K562 (cell line): ENCODE results near the gene CPA2. TPM values are rescaled to one million over a fixed set of nuclear protein-coding genes. Genes with fewer than 3 reads are reported as not detected.

Source experiments
- SMC3 ChIP-seq: conservative IDR thresholded peaks from 2 replicates; pipeline ENCODE4 v1.6.1; 2011; ENCODE audit warnings: low read depth, low read length, improper control_type of control experiment; ENCODE audit not compliant: insufficient read depth
- SOX6 ChIP-seq: fragments of 450-650 bp; IDR thresholded peaks from 2 replicates; pipeline ENCODE4 v1.6.1; 2014; ENCODE audit warnings: mild to moderate bottlenecking
- TOE1 ChIP-seq, 2 experiments: fragments of 450-650 bp in 1 of 2; sonication (generic) in 1 of 2; formaldehyde crosslinking in 1 of 2; IDR thresholded peaks; 2 replicates each; pipeline versions ENCODE4 v1.7.1 to v1.8.0; 2016 to 2022; ENCODE audit warnings: borderline replicate concordance in 2 of 2, mild to moderate bottlenecking in 2 of 2, antibody characterized with exemption in 1 of 2, inconsistent platforms in 1 of 2, low read depth in 1 of 2, missing genetic modification reagents in 1 of 2, moderate library complexity in 1 of 2
- polyA plus RNA-seq, 8 experiments: library from polyadenylated mRNA; depleted of rRNA in 4 of 8; stranded (reverse) in 5 of 8; unstranded in 3 of 8; fragments of >200 nt; fragmentation: Nextera tagmentation in 2 of 8; fragmentation: Illumina TruSeq in 1 of 8; extraction: Ambion mirVana in 2 of 8; extraction: Trizol in 1 of 8; gene quantifications; 2 replicates each; pipeline versions ENCODE4 v1.2.1 to v1.2.3, GENCODE V29; 2011 to 2014; ENCODE audit warnings: inconsistent platforms in 1 of 8, missing spikeins in 1 of 8
- total RNA-seq, 7 experiments: library from RNA; depleted of rRNA in 6 of 7; stranded (reverse); fragments of >200 nt in 6 of 7; fragmentation: Illumina TruSeq in 2 of 7; extraction: Trizol in 2 of 7; gene quantifications; 2 replicates each; pipeline versions ENCODE4 v1.2.1 to v1.2.3, GENCODE V29; 2011 to 2021; ENCODE audit warnings: low replicate concordance in 1 of 7
- TF ChIP-seq, protein P1 (sequence below), 2 experiments: fragments of 450-650 bp; formaldehyde crosslinking in 1 of 2; IDR thresholded peaks; 2 replicates each; pipeline versions ENCODE4 v1.4.0 to v1.6.1; 2014 to 2020; ENCODE audit warnings: mild to moderate bottlenecking in 2 of 2, borderline replicate concordance in 1 of 2, low read depth in 1 of 2
- TF ChIP-seq, protein P2 (sequence below): sonication (generic); formaldehyde crosslinking; IDR thresholded peaks from 2 replicates; pipeline ENCODE4 v1.8.0; 2023; ENCODE audit warnings: mild to moderate bottlenecking, missing genetic modification reagents
- TF ChIP-seq, protein P3 (sequence below): sonication (generic); formaldehyde crosslinking; IDR thresholded peaks from 2 replicates; pipeline ENCODE4 v1.8.0; 2022; ENCODE audit warnings: missing genetic modification reagents, mild to moderate bottlenecking, moderate library complexity, borderline replicate concordance
- TF ChIP-seq, protein P4 (sequence below), 2 experiments: fragments of 450-650 bp in 1 of 2; IDR thresholded peaks; 2 replicates each; pipeline ENCODE4 v1.6.1; 2011 to 2017; ENCODE audit warnings: low read depth in 2 of 2, antibody characterized with exemption in 1 of 2, borderline replicate concordance in 1 of 2, low read length in 1 of 2, mild to moderate bottlenecking in 1 of 2, mixed read lengths in 1 of 2; ENCODE audit not compliant: control insufficient read depth in 1 of 2

CPA2 gene
- total and polyA plus RNA-seq, 9 of the 15 experiments (the other 6 are each of a cell fraction or from before 2014, with no cell fraction given): 0.04 to 0.84 (median 0.09) TPM; not detected in 4

DNA sequence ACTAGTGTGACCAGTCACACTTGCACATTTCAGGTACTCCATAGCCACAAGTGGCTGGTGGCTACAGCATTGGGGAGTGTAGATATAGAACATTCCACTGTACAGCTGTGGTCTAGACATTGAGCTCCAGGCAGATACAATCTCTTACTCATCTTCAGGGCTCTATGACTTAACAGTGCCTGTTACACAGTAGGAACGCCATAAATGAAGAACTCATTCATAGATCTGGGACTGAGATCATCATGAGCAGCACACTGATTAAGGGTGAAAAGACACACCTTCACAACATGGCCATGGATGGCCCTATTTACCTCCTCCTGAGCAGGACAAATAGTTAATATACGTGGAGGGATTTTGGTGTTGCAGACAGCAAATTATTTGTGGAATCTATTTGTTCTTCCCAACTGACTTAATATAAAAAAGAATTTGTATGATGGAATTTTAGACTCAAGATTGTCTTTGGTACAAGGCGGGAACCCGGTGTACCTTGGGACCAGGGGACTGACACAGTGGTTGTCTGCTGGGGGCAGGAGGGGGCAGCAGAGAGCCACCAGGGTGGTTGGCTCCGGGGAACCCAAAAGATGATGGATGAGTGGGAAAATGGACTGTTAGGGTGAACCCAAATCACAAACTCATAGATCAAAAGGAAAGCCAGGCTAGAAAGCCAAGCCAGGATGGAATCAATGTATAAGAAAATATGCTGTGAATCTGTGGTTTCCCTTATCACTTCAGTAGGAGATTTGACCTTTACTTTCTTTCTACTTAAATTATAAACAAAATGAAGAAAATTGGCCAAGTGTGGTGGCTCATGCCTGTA lies 24.3 kb upstream of the CPA2 start (continued):
- TF ChIP-seq, protein P1, sequence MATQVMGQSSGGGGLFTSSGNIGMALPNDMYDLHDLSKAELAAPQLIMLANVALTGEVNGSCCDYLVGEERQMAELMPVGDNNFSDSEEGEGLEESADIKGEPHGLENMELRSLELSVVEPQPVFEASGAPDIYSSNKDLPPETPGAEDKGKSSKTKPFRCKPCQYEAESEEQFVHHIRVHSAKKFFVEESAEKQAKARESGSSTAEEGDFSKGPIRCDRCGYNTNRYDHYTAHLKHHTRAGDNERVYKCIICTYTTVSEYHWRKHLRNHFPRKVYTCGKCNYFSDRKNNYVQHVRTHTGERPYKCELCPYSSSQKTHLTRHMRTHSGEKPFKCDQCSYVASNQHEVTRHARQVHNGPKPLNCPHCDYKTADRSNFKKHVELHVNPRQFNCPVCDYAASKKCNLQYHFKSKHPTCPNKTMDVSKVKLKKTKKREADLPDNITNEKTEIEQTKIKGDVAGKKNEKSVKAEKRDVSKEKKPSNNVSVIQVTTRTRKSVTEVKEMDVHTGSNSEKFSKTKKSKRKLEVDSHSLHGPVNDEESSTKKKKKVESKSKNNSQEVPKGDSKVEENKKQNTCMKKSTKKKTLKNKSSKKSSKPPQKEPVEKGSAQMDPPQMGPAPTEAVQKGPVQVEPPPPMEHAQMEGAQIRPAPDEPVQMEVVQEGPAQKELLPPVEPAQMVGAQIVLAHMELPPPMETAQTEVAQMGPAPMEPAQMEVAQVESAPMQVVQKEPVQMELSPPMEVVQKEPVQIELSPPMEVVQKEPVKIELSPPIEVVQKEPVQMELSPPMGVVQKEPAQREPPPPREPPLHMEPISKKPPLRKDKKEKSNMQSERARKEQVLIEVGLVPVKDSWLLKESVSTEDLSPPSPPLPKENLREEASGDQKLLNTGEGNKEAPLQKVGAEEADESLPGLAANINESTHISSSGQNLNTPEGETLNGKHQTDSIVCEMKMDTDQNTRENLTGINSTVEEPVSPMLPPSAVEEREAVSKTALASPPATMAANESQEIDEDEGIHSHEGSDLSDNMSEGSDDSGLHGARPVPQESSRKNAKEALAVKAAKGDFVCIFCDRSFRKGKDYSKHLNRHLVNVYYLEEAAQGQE (IDR thresholded peaks at IDR 0.05; ENCODE audit: borderline replicate concordance): peak; percentile 84
- TF ChIP-seq, protein P1 (CRISPR knock-in tag; IDR thresholded peaks at IDR 0.05; ENCODE audit: low read depth): no peak
- TF ChIP-seq, protein P2, sequence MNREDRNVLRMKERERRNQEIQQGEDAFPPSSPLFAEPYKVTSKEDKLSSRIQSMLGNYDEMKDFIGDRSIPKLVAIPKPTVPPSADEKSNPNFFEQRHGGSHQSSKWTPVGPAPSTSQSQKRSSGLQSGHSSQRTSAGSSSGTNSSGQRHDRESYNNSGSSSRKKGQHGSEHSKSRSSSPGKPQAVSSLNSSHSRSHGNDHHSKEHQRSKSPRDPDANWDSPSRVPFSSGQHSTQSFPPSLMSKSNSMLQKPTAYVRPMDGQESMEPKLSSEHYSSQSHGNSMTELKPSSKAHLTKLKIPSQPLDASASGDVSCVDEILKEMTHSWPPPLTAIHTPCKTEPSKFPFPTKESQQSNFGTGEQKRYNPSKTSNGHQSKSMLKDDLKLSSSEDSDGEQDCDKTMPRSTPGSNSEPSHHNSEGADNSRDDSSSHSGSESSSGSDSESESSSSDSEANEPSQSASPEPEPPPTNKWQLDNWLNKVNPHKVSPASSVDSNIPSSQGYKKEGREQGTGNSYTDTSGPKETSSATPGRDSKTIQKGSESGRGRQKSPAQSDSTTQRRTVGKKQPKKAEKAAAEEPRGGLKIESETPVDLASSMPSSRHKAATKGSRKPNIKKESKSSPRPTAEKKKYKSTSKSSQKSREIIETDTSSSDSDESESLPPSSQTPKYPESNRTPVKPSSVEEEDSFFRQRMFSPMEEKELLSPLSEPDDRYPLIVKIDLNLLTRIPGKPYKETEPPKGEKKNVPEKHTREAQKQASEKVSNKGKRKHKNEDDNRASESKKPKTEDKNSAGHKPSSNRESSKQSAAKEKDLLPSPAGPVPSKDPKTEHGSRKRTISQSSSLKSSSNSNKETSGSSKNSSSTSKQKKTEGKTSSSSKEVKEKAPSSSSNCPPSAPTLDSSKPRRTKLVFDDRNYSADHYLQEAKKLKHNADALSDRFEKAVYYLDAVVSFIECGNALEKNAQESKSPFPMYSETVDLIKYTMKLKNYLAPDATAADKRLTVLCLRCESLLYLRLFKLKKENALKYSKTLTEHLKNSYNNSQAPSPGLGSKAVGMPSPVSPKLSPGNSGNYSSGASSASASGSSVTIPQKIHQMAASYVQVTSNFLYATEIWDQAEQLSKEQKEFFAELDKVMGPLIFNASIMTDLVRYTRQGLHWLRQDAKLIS (CRISPR knock-in tag): 0 out of 2 replicates have a peak, but pooled peaks have one; percentile 32
- TF ChIP-seq, protein P3, sequence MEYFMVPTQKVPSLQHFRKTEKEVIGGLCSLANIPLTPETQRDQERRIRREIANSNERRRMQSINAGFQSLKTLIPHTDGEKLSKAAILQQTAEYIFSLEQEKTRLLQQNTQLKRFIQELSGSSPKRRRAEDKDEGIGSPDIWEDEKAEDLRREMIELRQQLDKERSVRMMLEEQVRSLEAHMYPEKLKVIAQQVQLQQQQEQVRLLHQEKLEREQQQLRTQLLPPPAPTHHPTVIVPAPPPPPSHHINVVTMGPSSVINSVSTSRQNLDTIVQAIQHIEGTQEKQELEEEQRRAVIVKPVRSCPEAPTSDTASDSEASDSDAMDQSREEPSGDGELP: peak; percentile 90
- TF ChIP-seq, protein P4, sequence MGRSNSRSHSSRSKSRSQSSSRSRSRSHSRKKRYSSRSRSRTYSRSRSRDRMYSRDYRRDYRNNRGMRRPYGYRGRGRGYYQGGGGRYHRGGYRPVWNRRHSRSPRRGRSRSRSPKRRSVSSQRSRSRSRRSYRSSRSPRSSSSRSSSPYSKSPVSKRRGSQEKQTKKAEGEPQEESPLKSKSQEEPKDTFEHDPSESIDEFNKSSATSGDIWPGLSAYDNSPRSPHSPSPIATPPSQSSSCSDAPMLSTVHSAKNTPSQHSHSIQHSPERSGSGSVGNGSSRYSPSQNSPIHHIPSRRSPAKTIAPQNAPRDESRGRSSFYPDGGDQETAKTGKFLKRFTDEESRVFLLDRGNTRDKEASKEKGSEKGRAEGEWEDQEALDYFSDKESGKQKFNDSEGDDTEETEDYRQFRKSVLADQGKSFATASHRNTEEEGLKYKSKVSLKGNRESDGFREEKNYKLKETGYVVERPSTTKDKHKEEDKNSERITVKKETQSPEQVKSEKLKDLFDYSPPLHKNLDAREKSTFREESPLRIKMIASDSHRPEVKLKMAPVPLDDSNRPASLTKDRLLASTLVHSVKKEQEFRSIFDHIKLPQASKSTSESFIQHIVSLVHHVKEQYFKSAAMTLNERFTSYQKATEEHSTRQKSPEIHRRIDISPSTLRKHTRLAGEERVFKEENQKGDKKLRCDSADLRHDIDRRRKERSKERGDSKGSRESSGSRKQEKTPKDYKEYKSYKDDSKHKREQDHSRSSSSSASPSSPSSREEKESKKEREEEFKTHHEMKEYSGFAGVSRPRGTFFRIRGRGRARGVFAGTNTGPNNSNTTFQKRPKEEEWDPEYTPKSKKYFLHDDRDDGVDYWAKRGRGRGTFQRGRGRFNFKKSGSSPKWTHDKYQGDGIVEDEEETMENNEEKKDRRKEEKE (IDR thresholded peaks at IDR 0.05; ENCODE audit: borderline replicate concordance in 1 of 2, control insufficient read depth in 1 of 2, low read depth in 2 of 2, low read length in 1 of 2): no peak
- peak; percentile 93 for TF ChIP-seq SMC3
- TF ChIP-seq SOX6: peak; percentile 41
- 0 out of 2 replicates have a peak, but pooled peaks have one; percentile 43 for TF ChIP-seq TOE1 (IDR thresholded peaks at IDR 0.05; ENCODE audit: borderline replicate concordance)
- no peak for TF ChIP-seq TOE1 (CRISPR knock-in tag; IDR thresholded peaks at IDR 0.05; ENCODE audit: borderline replicate concordance, low read depth)
